ENCODE data around the gene KIAA1614.
"Not testable (repeated sequence)": the region's sequence is repeated elsewhere in the genome, so short reads cannot be mapped to it uniquely, and the experiment has no call there.

Gene KIAA1614

GRCh38 chr1:180952657-180953013 lies 39.9 kb downstream of the KIAA1614 start:
- no peaks in the 10 kb centered on the region for H3K36me3 ChIP-seq (ENCODE audit: insufficient read depth, low read length)
- H3K27ac ChIP-seq (ENCODE audit: low read depth, low read length) = no peak overlapping the region
- H3K27me3 ChIP-seq (ENCODE audit: insufficient read depth, low read length) = no peaks in the 10 kb centered on the region

DNA sequence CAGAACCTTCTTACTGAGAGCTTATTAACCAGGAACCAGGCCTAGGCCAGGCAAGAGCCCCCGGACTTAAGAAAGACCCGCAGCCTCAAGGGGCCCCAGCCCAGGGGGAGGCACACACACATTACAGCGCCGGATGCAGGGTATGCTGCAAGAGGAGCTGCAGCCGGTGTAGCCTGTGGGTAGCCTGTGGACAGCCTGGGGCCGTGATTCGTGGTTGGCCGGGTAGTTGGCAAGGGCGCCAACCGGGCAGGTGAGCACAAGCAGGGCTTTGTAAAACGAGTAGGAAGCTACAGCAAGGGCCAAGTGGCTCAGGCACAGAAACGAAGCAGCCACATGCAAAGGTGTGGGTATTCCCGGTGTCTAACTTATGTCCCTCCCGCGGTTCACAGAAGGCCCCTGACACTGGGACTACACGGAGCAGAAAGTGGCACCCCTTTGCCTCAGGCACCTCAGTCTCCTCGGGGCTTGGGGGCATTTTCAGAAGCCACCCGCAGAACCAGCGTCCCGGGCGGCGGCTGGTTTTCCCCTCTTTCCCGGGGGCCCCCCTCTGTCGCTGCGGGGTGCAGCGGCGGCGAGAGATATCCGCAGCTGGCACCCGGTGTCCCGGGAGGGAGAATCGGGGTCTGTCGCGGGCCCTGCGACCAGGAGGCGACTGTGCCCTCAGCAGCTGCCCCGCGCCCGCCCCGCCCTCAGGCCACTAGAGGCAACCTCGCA lies 40.8 kb downstream of the KIAA1614 start:
- peaks cover 6% of the 10 kb centered on the region for H3K4me1 ChIP-seq (ENCODE audit: control insufficient read depth, insufficient read depth, low read length, unreplicated experiment)
- H3K27me3 ChIP-seq (ENCODE audit: insufficient read depth, low read length) = no peaks in the 10 kb centered on the region
- H2AFZ ChIP-seq (ENCODE audit: low read length, unreplicated experiment) = peak overlapping the region; percentile 66
- peak overlapping the region; percentile 85 for H3K4me3 ChIP-seq (ENCODE audit: low read depth, low read length)
- H3K36me3 ChIP-seq (ENCODE audit: insufficient read depth, low read length) = no peaks in the 10 kb centered on the region
- H3K27ac ChIP-seq (ENCODE audit: low read depth, low read length) = no peak overlapping the region
- no peaks in the 10 kb centered on the region for H3K79me2 ChIP-seq (ENCODE audit: control insufficient read depth, insufficient read depth, low read length, unreplicated experiment)

More at GRCh38 chr1:180952657-180953013, 39.9 kb downstream of the KIAA1614 start:
- peaks cover 6% of the 10 kb centered on the region for H3K4me1 ChIP-seq (ENCODE audit: control insufficient read depth, insufficient read depth, low read length, unreplicated experiment)
- H3K4me3 ChIP-seq (ENCODE audit: low read depth, low read length) = no peak overlapping the region
- H3K79me2 ChIP-seq (ENCODE audit: control insufficient read depth, insufficient read depth, low read length, unreplicated experiment) = no peaks in the 10 kb centered on the region
- no peak overlapping the region for H2AFZ ChIP-seq (ENCODE audit: low read length, unreplicated experiment)

DNA sequence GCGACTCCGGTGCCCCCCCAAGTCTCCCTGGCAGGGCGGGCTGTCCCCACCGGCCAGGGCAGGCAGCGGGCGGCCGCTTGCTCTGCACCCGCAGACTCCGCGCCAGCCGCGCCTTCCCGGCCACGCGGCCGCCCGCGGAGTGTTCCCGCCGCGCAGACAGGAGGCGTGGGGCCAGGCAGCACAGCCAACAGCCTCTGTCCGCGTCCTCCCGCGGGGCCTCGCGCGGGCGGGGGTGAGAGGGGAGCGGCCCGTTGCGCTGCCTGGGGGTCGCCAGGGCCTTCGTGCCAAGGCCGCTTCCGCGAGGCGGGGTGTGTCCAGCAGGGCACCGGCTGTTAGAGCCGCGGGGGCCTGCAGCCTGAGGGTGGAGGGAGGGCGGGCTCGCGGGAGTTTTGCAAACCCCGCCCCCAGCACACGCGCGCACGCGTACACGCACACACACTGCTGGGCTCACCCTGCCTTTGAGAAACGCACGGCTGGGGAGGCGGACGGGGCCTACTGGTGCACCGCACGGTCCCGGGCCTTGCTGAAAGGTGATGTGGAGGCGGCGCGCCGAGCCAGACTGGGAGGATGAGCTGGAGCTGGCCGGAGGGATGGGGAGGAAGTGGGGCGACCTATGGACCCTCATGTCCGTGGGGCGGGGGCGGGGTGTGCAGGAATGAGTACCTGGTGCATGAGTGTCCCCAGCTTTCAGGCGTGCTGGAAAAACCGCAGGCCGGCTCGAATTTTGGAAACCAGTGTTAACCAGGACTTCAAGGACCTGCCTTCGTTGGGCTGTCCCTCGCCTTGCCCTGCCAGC lies 41.5 kb downstream of the KIAA1614 start:
- Histone ChIP-seq H3K4me3 (ENCODE audit: low read depth, low read length) (peak overlapping the region; percentile 85), H3K79me2 (ENCODE audit: control insufficient read depth, insufficient read depth, low read length, unreplicated experiment) (no peaks in the 10 kb centered on the region), H2AFZ (ENCODE audit: low read length, unreplicated experiment) (peak overlapping the region; percentile 66), H3K36me3 (ENCODE audit: insufficient read depth, low read length) (no peaks in the 10 kb centered on the region), H3K4me1 (ENCODE audit: control insufficient read depth, insufficient read depth, low read length, unreplicated experiment) (peaks cover 6% of the 10 kb centered on the region), H3K27me3 (ENCODE audit: insufficient read depth, low read length) (no peaks in the 10 kb centered on the region), H3K27ac (ENCODE audit: low read depth, low read length) (no peak overlapping the region)

DNA sequence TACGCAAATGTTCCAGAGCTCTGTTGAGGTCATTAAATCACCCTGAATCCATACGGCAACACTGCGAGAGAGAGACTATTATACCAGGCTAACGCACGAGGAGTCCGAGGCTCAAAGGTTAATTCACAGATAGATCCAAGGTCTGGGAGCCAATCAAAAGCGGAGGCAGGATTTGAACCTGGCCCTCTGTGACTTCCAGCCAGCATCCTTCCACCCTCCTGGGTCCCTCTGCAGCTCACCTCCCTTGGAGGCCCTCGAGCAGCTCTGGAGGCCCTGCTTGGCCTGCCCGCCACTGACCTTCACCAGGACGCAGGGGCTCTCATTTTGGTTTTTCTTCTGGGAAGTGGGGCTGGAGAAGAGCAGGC lies 42.1 kb downstream of the KIAA1614 start:
- Histone ChIP-seq H3K27me3 (ENCODE audit: insufficient read depth, low read length) (no peaks in the 10 kb centered on the region), H2AFZ (ENCODE audit: low read length, unreplicated experiment) (no peak overlapping the region), H3K79me2 (ENCODE audit: control insufficient read depth, insufficient read depth, low read length, unreplicated experiment) (no peaks in the 10 kb centered on the region), H3K4me3 (ENCODE audit: low read depth, low read length) (peak overlapping the region; percentile 85), H3K36me3 (ENCODE audit: insufficient read depth, low read length) (no peaks in the 10 kb centered on the region), H3K27ac (ENCODE audit: low read depth, low read length) (no peak overlapping the region), H3K4me1 (ENCODE audit: control insufficient read depth, insufficient read depth, low read length, unreplicated experiment) (peaks cover 6% of the 10 kb centered on the region)

DNA sequence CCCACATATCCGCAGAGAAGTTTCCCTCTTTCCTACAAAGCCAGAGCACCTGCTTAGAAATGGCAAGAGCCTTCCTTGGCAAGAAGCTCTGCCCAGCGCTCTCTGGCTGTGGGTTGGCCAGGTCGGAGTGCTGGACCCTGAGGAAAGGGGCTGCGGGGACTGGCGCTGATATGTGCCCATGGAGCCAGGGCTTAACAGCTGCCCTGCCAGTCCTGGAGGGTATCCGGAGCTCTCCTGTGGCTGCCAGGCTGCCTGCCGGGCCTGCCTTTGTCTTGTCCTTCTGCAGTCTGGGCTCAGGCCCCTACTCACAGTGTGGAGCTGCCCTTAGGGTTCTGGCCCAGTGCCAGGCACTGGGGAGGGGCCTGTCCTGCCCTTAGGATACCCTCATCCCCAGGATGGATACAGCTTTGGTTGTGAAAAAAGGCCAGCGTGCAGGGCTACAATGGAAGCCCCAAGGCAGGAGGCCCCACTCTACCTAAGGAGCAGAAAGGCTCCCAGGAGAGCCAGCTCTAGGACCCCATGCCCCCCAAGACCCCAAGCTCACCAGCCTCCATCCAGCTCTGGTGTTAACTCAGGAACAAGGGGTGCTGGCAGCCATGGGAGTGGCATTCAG lies 43.4 kb downstream of the KIAA1614 start:
- 0 out of 2 replicates have a peak, but pooled peaks cover 6% of the 10 kb centered on the region for H3K36me3 ChIP-seq (ENCODE audit: insufficient read depth, low read length)
- no peak overlapping the region for H2AFZ ChIP-seq (ENCODE audit: low read length, unreplicated experiment)
- H3K4me3 ChIP-seq (ENCODE audit: low read depth, low read length) = no peak overlapping the region
- no peaks in the 10 kb centered on the region for H3K27me3 ChIP-seq (ENCODE audit: insufficient read depth, low read length)
- H3K27ac ChIP-seq (ENCODE audit: low read depth, low read length) = no peak overlapping the region
- no peaks in the 10 kb centered on the region for H3K79me2 ChIP-seq (ENCODE audit: control insufficient read depth, insufficient read depth, low read length, unreplicated experiment)
- peaks cover 6% of the 10 kb centered on the region for H3K4me1 ChIP-seq (ENCODE audit: control insufficient read depth, insufficient read depth, low read length, unreplicated experiment)

GRCh38 chr1:180959620-180960019 lies 46.9 kb downstream of the KIAA1614 start:
- not testable (repeated sequence) for H3K4me3 ChIP-seq (ENCODE audit: low read depth, low read length); H3K36me3 ChIP-seq (ENCODE audit: insufficient read depth, low read length); H3K27ac ChIP-seq (ENCODE audit: low read depth, low read length); H3K79me2 ChIP-seq (ENCODE audit: control insufficient read depth, insufficient read depth, low read length, unreplicated experiment); H3K4me1 ChIP-seq (ENCODE audit: control insufficient read depth, insufficient read depth, low read length, unreplicated experiment); H3K27me3 ChIP-seq (ENCODE audit: insufficient read depth, low read length); H2AFZ ChIP-seq (ENCODE audit: low read length, unreplicated experiment)

GRCh38 chr1:180961622-180962021 lies 48.9 kb downstream of the KIAA1614 start:
- Histone ChIP-seq H3K4me3 (ENCODE audit: low read depth, low read length) (no peak overlapping the region), H3K36me3 (ENCODE audit: insufficient read depth, low read length) (0 out of 2 replicates have a peak, but pooled peaks cover 6% of the 10 kb centered on the region), H3K79me2 (ENCODE audit: control insufficient read depth, insufficient read depth, low read length, unreplicated experiment) (no peaks in the 10 kb centered on the region), H3K27ac (ENCODE audit: low read depth, low read length) (no peak overlapping the region), H3K27me3 (ENCODE audit: insufficient read depth, low read length) (no peaks in the 10 kb centered on the region), H2AFZ (ENCODE audit: low read length, unreplicated experiment) (no peak overlapping the region), H3K4me1 (ENCODE audit: control insufficient read depth, insufficient read depth, low read length, unreplicated experiment) (no peaks in the 10 kb centered on the region)

DNA sequence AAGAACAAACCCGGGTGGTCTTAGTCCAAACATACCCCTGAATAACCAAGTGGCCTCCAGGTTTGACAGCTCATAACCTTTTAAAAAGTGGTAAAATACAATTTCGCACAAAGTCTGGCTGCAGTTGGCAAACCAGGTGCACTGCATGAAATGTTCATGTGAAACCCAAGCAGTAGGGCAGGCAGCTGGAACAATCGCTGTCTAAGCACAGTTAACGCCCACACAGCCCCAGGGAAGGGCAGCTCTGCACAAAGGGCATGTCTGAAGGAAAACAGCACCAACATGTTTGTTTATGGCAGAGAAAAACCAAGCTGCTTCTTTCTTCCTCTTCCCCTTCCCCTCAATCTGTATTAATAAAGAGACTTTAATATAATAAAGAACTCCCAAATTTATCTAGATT lies 49.5 kb downstream of the KIAA1614 start:
- no peak overlapping the region for H3K27ac ChIP-seq (ENCODE audit: low read depth, low read length)
- H3K4me3 ChIP-seq (ENCODE audit: low read depth, low read length) = no peak overlapping the region
- no peaks in the 10 kb centered on the region for H3K4me1 ChIP-seq (ENCODE audit: control insufficient read depth, insufficient read depth, low read length, unreplicated experiment)
- no peaks in the 10 kb centered on the region for H3K27me3 ChIP-seq (ENCODE audit: insufficient read depth, low read length)
- no peak overlapping the region for H2AFZ ChIP-seq (ENCODE audit: low read length, unreplicated experiment)
- H3K79me2 ChIP-seq (ENCODE audit: control insufficient read depth, insufficient read depth, low read length, unreplicated experiment) = no peaks in the 10 kb centered on the region
- H3K36me3 ChIP-seq (ENCODE audit: insufficient read depth, low read length) = 0 out of 2 replicates have a peak, but pooled peaks cover 6% of the 10 kb centered on the region

DNA sequence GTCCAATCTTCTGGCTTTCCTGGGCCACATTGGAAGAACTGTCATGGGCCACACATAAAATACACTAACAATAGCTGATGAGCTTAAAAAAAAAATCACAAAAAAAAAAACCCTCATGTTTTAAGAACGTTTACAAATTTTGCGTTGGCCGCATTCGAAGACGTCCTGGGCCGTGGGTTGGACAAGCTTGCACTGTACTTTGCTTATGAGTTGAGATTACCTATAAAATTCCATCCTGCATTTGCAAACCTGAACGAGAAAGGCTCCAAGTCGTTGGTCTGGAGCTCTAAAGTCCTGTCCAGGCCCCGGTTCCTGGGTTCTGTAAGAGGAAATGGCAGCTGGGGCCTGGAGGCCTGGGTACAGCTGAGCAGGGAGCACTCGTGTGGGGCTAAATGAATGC lies 51.4 kb downstream of the KIAA1614 start:
- no peak overlapping the region for H2AFZ ChIP-seq (ENCODE audit: low read length, unreplicated experiment)
- H3K36me3 ChIP-seq (ENCODE audit: insufficient read depth, low read length) = 0 out of 2 replicates have a peak, but pooled peaks cover 6% of the 10 kb centered on the region
- H3K4me1 ChIP-seq (ENCODE audit: control insufficient read depth, insufficient read depth, low read length, unreplicated experiment) = no peaks in the 10 kb centered on the region
- no peak overlapping the region for H3K4me3 ChIP-seq (ENCODE audit: low read depth, low read length)
- H3K27me3 ChIP-seq (ENCODE audit: insufficient read depth, low read length) = no peaks in the 10 kb centered on the region
- H3K27ac ChIP-seq (ENCODE audit: low read depth, low read length) = no peak overlapping the region
- H3K79me2 ChIP-seq (ENCODE audit: control insufficient read depth, insufficient read depth, low read length, unreplicated experiment) = no peaks in the 10 kb centered on the region

GRCh38 chr1:180964595-180964994 lies 51.9 kb downstream of the KIAA1614 start:
- H3K4me1 ChIP-seq (ENCODE audit: control insufficient read depth, insufficient read depth, low read length, unreplicated experiment) = no peaks in the 10 kb centered on the region
- no peaks in the 10 kb centered on the region for H3K79me2 ChIP-seq (ENCODE audit: control insufficient read depth, insufficient read depth, low read length, unreplicated experiment)
- no peak overlapping the region for H3K4me3 ChIP-seq (ENCODE audit: low read depth, low read length)
- H2AFZ ChIP-seq (ENCODE audit: low read length, unreplicated experiment) = no peak overlapping the region
- no peak overlapping the region for H3K27ac ChIP-seq (ENCODE audit: low read depth, low read length)
- H3K36me3 ChIP-seq (ENCODE audit: insufficient read depth, low read length) = 0 out of 2 replicates have a peak, but pooled peaks cover 6% of the 10 kb centered on the region
- no peaks in the 10 kb centered on the region for H3K27me3 ChIP-seq (ENCODE audit: insufficient read depth, low read length)

Measured in ACC112 (cell line).